Esophagus muscularis mucosa (tissue), 3 donors: ENCODE data around the gene MAN1B1.

Experiments used
- EP300 ChIP-seq: sonication (generic); formaldehyde crosslinking; IDR thresholded peaks from one replicate; pipeline ENCODE4 v1.6.1; 2017; ENCODE audit warnings: antibody characterized with exemption
- TF ChIP-seq, protein P1 (sequence below), 3 experiments: fragments of 200-600 bp in 2 of 3; fragments of 450-650 bp in 1 of 3; sonication (generic) in 2 of 3; IDR thresholded peaks; one replicate each; pipeline ENCODE4 v1.5.1; 2017 to 2019; ENCODE audit warnings: antibody characterized with exemption in 3 of 3, mild to moderate bottlenecking in 2 of 3, moderate library complexity in 1 of 3

DNA sequence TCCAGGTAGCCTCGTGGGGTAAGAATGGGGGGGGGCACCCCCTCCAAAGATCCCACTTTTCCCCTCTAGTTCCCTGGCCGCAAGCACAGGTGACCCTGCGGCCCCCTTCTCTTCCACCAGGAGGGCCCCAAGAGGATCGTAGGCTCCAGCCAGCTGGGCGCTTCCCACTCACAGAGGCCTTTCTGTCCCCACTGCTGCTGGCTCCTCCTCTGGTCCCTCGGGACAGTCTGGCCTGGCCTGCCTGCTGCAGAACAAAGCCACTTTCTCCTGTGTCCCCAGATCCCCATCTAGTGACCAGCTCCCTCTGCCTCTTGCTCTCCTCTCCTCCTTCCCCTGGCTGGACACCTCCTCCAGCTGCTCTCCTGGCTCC is 15.9 kb upstream of the MAN1B1 start:
- TF ChIP-seq, protein P1, sequence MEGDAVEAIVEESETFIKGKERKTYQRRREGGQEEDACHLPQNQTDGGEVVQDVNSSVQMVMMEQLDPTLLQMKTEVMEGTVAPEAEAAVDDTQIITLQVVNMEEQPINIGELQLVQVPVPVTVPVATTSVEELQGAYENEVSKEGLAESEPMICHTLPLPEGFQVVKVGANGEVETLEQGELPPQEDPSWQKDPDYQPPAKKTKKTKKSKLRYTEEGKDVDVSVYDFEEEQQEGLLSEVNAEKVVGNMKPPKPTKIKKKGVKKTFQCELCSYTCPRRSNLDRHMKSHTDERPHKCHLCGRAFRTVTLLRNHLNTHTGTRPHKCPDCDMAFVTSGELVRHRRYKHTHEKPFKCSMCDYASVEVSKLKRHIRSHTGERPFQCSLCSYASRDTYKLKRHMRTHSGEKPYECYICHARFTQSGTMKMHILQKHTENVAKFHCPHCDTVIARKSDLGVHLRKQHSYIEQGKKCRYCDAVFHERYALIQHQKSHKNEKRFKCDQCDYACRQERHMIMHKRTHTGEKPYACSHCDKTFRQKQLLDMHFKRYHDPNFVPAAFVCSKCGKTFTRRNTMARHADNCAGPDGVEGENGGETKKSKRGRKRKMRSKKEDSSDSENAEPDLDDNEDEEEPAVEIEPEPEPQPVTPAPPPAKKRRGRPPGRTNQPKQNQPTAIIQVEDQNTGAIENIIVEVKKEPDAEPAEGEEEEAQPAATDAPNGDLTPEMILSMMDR (IDR thresholded peaks at IDR 0.05), result peak in 1 of 3 experiments; percentile 19
- no peak for TF ChIP-seq EP300
